CD14-positive monocyte (primary cell): ENCODE measurements around the gene PTPRU. TPM values are rescaled to one million over a fixed set of nuclear protein-coding genes. Genes with fewer than 3 reads are reported as not detected.

Source experiments
- DNase-seq, 3 donors: peaks; one replicate each; pipeline ENCODE4 v3.0.0-alpha.2; 2011 to 2022
- H2AFZ ChIP-seq: 2 replicates; pipeline ENCODE4 v1.6.0; 2012; ENCODE audit warnings: mild to moderate bottlenecking, low read depth, low read length, inconsistent platforms; ENCODE audit not compliant: insufficient read depth, poor library complexity, severe bottlenecking
- H3K27ac ChIP-seq, 2 donors: 1 replicate in 1 of 2; 2 replicates in 1 of 2; pipeline ENCODE4 v1.5.1; 2012 to 2013; ENCODE audit warnings: low read length in 2 of 2, control low read depth in 1 of 2, inconsistent platforms in 1 of 2, low read depth in 1 of 2, mild to moderate bottlenecking in 1 of 2
- H3K27me3 ChIP-seq, 2 donors: one replicate each; pipeline versions ENCODE4 v1.6.0 to v1.6.1; 2011 to 2013; ENCODE audit warnings: low read length in 2 of 2; ENCODE audit not compliant: control insufficient read depth in 2 of 2, insufficient read depth in 2 of 2
- H3K36me3 ChIP-seq, 2 donors: replicated peaks in 1 of 2; 1 replicate in 1 of 2; 2 replicates in 1 of 2; pipeline versions ENCODE4 v1.5.1 to v1.6.1; 2012 to 2013; ENCODE audit warnings: low read length in 2 of 2, control low read depth in 1 of 2, inconsistent platforms in 1 of 2, mild to moderate bottlenecking in 1 of 2; ENCODE audit not compliant: insufficient read depth in 2 of 2, control insufficient read depth in 1 of 2
- H3K4me1 ChIP-seq, 2 donors: 1 replicate in 1 of 2; 2 replicates in 1 of 2; pipeline versions ENCODE4 v1.5.1 to v1.6.1; 2012 to 2013; ENCODE audit warnings: low read length in 2 of 2, control low read depth in 1 of 2, inconsistent platforms in 1 of 2, mild to moderate bottlenecking in 1 of 2, moderate library complexity in 1 of 2; ENCODE audit not compliant: insufficient read depth in 2 of 2, control insufficient read depth in 1 of 2
- H3K4me2 ChIP-seq: replicated peaks from 2 replicates; pipeline ENCODE3; 2012; ENCODE audit warnings: low read length, moderate library complexity, mild to moderate bottlenecking; ENCODE audit not compliant: poor library complexity, severe bottlenecking; ENCODE audit errors: extremely low read depth
- H3K4me3 ChIP-seq, 3 experiments: fragments of 200-600 bp in 1 of 3; sonication (generic) in 1 of 3; replicated peaks in 1 of 3; 1 replicate in 2 of 3; 2 replicates in 1 of 3; pipeline ENCODE4 v1.5.1; 2011 to 2013; ENCODE audit warnings: low read length in 3 of 3, mild to moderate bottlenecking in 3 of 3, control low read depth in 2 of 3, low read depth in 2 of 3, inconsistent platforms in 1 of 3, moderate library complexity in 1 of 3
- H3K79me2 ChIP-seq: 2 replicates; pipeline ENCODE4 v1.6.0; 2012; ENCODE audit warnings: mild to moderate bottlenecking, control low read depth, inconsistent platforms, low read length, moderate library complexity; ENCODE audit not compliant: insufficient read depth
- H3K9ac ChIP-seq: 2 replicates; pipeline ENCODE4 v1.6.0; 2017; ENCODE audit warnings: low read length, mild to moderate bottlenecking; ENCODE audit not compliant: insufficient read depth, poor library complexity, severe bottlenecking
- H3K9me3 ChIP-seq, 2 donors: replicated peaks in 1 of 2; 1 replicate in 1 of 2; 2 replicates in 1 of 2; pipeline versions ENCODE4 v1.5.1 to v1.6.1; 2012 to 2013; ENCODE audit warnings: low read length in 2 of 2, control low read depth in 1 of 2; ENCODE audit not compliant: control insufficient read depth in 1 of 2, insufficient read depth in 1 of 2
- H4K20me1 ChIP-seq: 2 replicates; pipeline ENCODE4 v1.6.0; 2012; ENCODE audit warnings: mild to moderate bottlenecking, low read length, control low read depth, moderate library complexity; ENCODE audit not compliant: insufficient read depth
- H3K27ac Mint-ChIP-seq, 7 donors: one replicate each; pipeline ENCODE4 v1.8.0; 2020; ENCODE audit warnings: mild to moderate bottlenecking in 7 of 7, mixed read lengths in 7 of 7, moderate library complexity in 6 of 7, inconsistent platforms in 2 of 7
- H3K27me3 Mint-ChIP-seq, 3 donors: one replicate each; pipeline ENCODE4 v1.8.0; 2021 to 2022; ENCODE audit warnings: low read depth in 3 of 3, mild to moderate bottlenecking in 3 of 3, mixed read lengths in 3 of 3, moderate library complexity in 3 of 3, inconsistent platforms in 1 of 3
- H3K36me3 Mint-ChIP-seq, 2 donors: one replicate each; pipeline ENCODE4 v1.8.0; 2020; ENCODE audit warnings: mixed read lengths in 2 of 2, inconsistent platforms in 1 of 2, mild to moderate bottlenecking in 1 of 2
- H3K4me1 Mint-ChIP-seq: one replicate; pipeline ENCODE4 v1.8.0; 2020; ENCODE audit warnings: mild to moderate bottlenecking, mixed read lengths
- H3K4me3 Mint-ChIP-seq, 2 donors: one replicate each; pipeline ENCODE4 v1.8.0; 2020; ENCODE audit warnings: mild to moderate bottlenecking in 2 of 2, mixed read lengths in 2 of 2, moderate library complexity in 1 of 2
- H3K9me3 Mint-ChIP-seq, 7 donors: one replicate each; pipeline ENCODE4 v1.8.0; 2020 to 2022; ENCODE audit warnings: mixed read lengths in 7 of 7, mild to moderate bottlenecking in 6 of 7, moderate library complexity in 6 of 7, inconsistent platforms in 2 of 7
- WGBS: methylation state at CpG from one replicate; pipeline ENCODE4 v1.1.5; 2013; ENCODE audit warnings: missing lambda C conversion rate; ENCODE audit not compliant: insufficient coverage; 5-methylcytosine and 5-hydroxymethylcytosine counted together
- intact Hi-C, 2 donors: fragments of 100-400 bp; cut with micrococcal nuclease; formaldehyde crosslinking; loops; one replicate each; pipeline versions ENCODE4 v1.15.0 to v1.15.1; 2023
- polyA plus RNA-seq, 3 donors: library from polyadenylated mRNA; depleted of rRNA in 1 of 3; unstranded in 2 of 3; stranded (reverse) in 1 of 3; fragments of 300-500 nt in 2 of 3; fragments of >200 nt in 1 of 3; fragmentation: Illumina TruSeq in 2 of 3; gene quantifications; 1 replicate in 2 of 3; 2 replicates in 1 of 3; pipeline ENCODE4 v1.2.3, GENCODE V29; 2012 to 2021
- TF ChIP-seq, protein P1 (sequence below): fragments of 200-600 bp; IDR thresholded peaks from one replicate; pipeline ENCODE4 v1.8.0; 2022; ENCODE audit warnings: antibody characterized with exemption, mild to moderate bottlenecking

PTPRU gene
- polyA plus RNA-seq, 3 donors = 0.42 to 1.4 TPM; not detected in 1

- intact Hi-C loops = no loop called here
- Histone ChIP-seq H3K4me3 (no peak overlapping the region), H3K9me3 (no peaks in the 10 kb centered on the region), H3K4me2 (no peak overlapping the region), H2AFZ (no peak overlapping the region), H4K20me1 (no peaks in the 10 kb centered on the region), H3K9ac (no peak overlapping the region), H3K36me3 (no peaks in the 10 kb centered on the region), H3K79me2 (no peaks in the 10 kb centered on the region), H3K27me3 (peaks cover 11 to 17% of the 10 kb centered on the region in 2 donors), H3K4me1 (no peaks in the 10 kb centered on the region), H3K27ac (no peak overlapping the region)
- Mint-ChIP-seq H3K4me1 (no peaks in the 10 kb centered on the region), H3K36me3 (no peaks in the 10 kb centered on the region), H3K27ac (peak overlapping the region in 1 of 7 donors; percentile 1), H3K4me3 (no peak overlapping the region), H3K9me3 (peaks cover 0 to 3% (median 0%) of the 10 kb centered on the region in 7 donors), H3K27me3 (peaks cover 19 to 53% (median 31%) of the 10 kb centered on the region in 3 donors)
- no peak for DNase-seq
- no CpG with 5 or more reads among the region's 3 CpGs for WGBS
- TF ChIP-seq, protein P1, sequence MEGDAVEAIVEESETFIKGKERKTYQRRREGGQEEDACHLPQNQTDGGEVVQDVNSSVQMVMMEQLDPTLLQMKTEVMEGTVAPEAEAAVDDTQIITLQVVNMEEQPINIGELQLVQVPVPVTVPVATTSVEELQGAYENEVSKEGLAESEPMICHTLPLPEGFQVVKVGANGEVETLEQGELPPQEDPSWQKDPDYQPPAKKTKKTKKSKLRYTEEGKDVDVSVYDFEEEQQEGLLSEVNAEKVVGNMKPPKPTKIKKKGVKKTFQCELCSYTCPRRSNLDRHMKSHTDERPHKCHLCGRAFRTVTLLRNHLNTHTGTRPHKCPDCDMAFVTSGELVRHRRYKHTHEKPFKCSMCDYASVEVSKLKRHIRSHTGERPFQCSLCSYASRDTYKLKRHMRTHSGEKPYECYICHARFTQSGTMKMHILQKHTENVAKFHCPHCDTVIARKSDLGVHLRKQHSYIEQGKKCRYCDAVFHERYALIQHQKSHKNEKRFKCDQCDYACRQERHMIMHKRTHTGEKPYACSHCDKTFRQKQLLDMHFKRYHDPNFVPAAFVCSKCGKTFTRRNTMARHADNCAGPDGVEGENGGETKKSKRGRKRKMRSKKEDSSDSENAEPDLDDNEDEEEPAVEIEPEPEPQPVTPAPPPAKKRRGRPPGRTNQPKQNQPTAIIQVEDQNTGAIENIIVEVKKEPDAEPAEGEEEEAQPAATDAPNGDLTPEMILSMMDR = no peak
Measured at GRCh38 chr1:29270929-29271521, 34.7 kb downstream of the PTPRU start.

- intact Hi-C loops = no loop called here
- H3K4me3 Mint-ChIP-seq = no peak overlapping the region
- DNase-seq = no peak
- H3K4me1 ChIP-seq = no peaks in the 10 kb centered on the region
- peaks cover 11 to 17% of the 10 kb centered on the region in 2 donors for H3K27me3 ChIP-seq
- no peak overlapping the region for H3K27ac Mint-ChIP-seq
- 53% methylated on average over 7 of the region's 7 CpGs for WGBS
- H3K9me3 ChIP-seq = no peaks in the 10 kb centered on the region
- H3K9me3 Mint-ChIP-seq = peaks cover 0 to 5% (median 0%) of the 10 kb centered on the region in 7 donors
- H3K4me2 ChIP-seq = no peak overlapping the region
- no peaks in the 10 kb centered on the region for H3K4me1 Mint-ChIP-seq
- peaks cover 21 to 51% (median 30%) of the 10 kb centered on the region in 3 donors for H3K27me3 Mint-ChIP-seq
- H3K36me3 ChIP-seq = no peaks in the 10 kb centered on the region
- H3K4me3 ChIP-seq = no peak overlapping the region
- H2AFZ ChIP-seq = no peak overlapping the region
- no peaks in the 10 kb centered on the region for H3K36me3 Mint-ChIP-seq
- H3K27ac ChIP-seq = no peak overlapping the region
- H4K20me1 ChIP-seq = no peaks in the 10 kb centered on the region
- H3K9ac ChIP-seq = no peak overlapping the region
- TF ChIP-seq, protein P1 = no peak
- no peaks in the 10 kb centered on the region for H3K79me2 ChIP-seq
Measured at GRCh38 chr1:29271724-29272123, 35.4 kb downstream of the PTPRU start.
